ENCODE measurements around the gene HTRA1.

The HTRA1 gene

GRCh38 chr10:122475100-122475499, 13.7 kb downstream of the HTRA1 start:
- no peak for FAIRE-seq

- no peak for FAIRE-seq
Observed at GRCh38 chr10:122475591-122476332, 14.4 kb downstream of the HTRA1 start.

- FAIRE-seq = no peak
Observed at GRCh38 chr10:122476333-122476695, 15.0 kb downstream of the HTRA1 start.

- FAIRE-seq = no peak
Observed at GRCh38 chr10:122477436-122477835, 16.1 kb downstream of the HTRA1 start.

GRCh38 chr10:122478971-122479370, 17.6 kb downstream of the HTRA1 start:
- no peak for FAIRE-seq

GRCh38 chr10:122480146-122480833, 18.9 kb downstream of the HTRA1 start:
- FAIRE-seq = no peak

- FAIRE-seq = no peak
Observed at GRCh38 chr10:122481296-122482056, 20.1 kb downstream of the HTRA1 start.

- no peak for FAIRE-seq
Observed at GRCh38 chr10:122484276-122485060, 23.1 kb downstream of the HTRA1 start.

- no peak for FAIRE-seq
Observed at GRCh38 chr10:122485670-122486069, 24.3 kb downstream of the HTRA1 start.

- FAIRE-seq = no peak
Observed at GRCh38 chr10:122486406-122487080, 25.2 kb downstream of the HTRA1 start.

GRCh38 chr10:122487174-122487765, 25.9 kb downstream of the HTRA1 start:
- FAIRE-seq = no peak

- FAIRE-seq = no peak
Observed at GRCh38 chr10:122490268-122490667, 28.9 kb downstream of the HTRA1 start.

GRCh38 chr10:122490786-122491680, 29.7 kb downstream of the HTRA1 start:
- FAIRE-seq = no peak

GRCh38 chr10:122492006-122492405, 30.7 kb downstream of the HTRA1 start:
- FAIRE-seq = no peak

- no peak for FAIRE-seq
Observed at GRCh38 chr10:122492999-122493481, 31.7 kb downstream of the HTRA1 start.

GRCh38 chr10:122493761-122494160, 32.4 kb downstream of the HTRA1 start:
- no peak for FAIRE-seq

- no peak for FAIRE-seq
Observed at GRCh38 chr10:122494173-122494820, 32.9 kb downstream of the HTRA1 start.

GRCh38 chr10:122494833-122495232, 33.5 kb downstream of the HTRA1 start:
- FAIRE-seq = no peak

- no peak for FAIRE-seq
Observed at GRCh38 chr10:122495406-122496340, 34.3 kb downstream of the HTRA1 start.

Measured in TTC549 (cell line).